ENCODE data around the gene KCNK7. TPM values are rescaled to one million over a fixed set of nuclear protein-coding genes. Genes with fewer than 3 reads are reported as not detected.

Gene KCNK7
- total and polyA plus RNA-seq, 2 experiments from 2014 or later, result 0.60 TPM; not detected in 1

DNA sequence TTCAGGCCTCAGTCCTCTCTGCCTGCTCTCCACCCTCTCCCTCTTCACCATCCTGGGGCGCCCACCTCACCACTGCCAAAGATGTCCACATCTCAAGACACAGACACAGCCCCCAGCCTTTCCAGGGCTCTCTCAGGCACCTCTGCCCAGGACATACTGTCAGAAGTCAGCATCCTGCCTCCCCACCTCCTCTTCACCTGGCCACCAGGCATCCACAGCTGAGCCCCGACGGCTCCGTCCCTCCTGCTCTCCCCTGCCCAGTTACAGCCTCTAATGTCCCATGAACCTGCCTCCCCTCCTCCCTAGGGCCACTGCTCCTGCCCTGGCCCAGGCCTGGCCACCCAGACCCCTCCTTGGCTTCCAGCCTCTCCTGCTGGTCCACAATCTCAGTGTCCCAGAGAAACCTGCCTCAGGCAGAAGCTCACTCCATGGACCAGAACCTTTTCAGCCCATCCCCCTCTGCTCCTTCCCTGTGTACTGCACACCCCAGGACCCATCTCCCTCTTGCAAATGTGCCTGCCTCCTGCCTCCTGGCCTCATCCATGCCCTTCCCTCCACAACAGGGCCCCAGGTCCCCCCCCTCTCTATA lies 40.7 kb downstream of the KCNK7 start (continued):
- TF ChIP-seq, protein P1, sequence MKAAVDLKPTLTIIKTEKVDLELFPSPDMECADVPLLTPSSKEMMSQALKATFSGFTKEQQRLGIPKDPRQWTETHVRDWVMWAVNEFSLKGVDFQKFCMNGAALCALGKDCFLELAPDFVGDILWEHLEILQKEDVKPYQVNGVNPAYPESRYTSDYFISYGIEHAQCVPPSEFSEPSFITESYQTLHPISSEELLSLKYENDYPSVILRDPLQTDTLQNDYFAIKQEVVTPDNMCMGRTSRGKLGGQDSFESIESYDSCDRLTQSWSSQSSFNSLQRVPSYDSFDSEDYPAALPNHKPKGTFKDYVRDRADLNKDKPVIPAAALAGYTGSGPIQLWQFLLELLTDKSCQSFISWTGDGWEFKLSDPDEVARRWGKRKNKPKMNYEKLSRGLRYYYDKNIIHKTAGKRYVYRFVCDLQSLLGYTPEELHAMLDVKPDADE (IDR thresholded peaks at IDR 0.05), result no peak
- no peak for TF ChIP-seq POLR2AphosphoS5 (IDR thresholded peaks at IDR 0.05; ENCODE audit: low read depth)
- no peak for TF ChIP-seq JUNB (IDR thresholded peaks at IDR 0.05; ENCODE audit: unreplicated experiment)
- no peak for TF ChIP-seq ZNF114 (CRISPR knock-in tag; IDR thresholded peaks at IDR 0.05)
- no peak for TF ChIP-seq EZH2 (IDR thresholded peaks at IDR 0.05; ENCODE audit: low read depth, unreplicated experiment)
- no peak for TF ChIP-seq CREB1 (CRISPR knock-in tag; IDR thresholded peaks at IDR 0.05; ENCODE audit: low read depth)
- no peak for TF ChIP-seq STAT1 (IDR thresholded peaks at IDR 0.05; ENCODE audit: unreplicated experiment)
- no peak for TF ChIP-seq NANOG (IDR thresholded peaks at IDR 0.05; ENCODE audit: borderline replicate concordance)

DNA sequence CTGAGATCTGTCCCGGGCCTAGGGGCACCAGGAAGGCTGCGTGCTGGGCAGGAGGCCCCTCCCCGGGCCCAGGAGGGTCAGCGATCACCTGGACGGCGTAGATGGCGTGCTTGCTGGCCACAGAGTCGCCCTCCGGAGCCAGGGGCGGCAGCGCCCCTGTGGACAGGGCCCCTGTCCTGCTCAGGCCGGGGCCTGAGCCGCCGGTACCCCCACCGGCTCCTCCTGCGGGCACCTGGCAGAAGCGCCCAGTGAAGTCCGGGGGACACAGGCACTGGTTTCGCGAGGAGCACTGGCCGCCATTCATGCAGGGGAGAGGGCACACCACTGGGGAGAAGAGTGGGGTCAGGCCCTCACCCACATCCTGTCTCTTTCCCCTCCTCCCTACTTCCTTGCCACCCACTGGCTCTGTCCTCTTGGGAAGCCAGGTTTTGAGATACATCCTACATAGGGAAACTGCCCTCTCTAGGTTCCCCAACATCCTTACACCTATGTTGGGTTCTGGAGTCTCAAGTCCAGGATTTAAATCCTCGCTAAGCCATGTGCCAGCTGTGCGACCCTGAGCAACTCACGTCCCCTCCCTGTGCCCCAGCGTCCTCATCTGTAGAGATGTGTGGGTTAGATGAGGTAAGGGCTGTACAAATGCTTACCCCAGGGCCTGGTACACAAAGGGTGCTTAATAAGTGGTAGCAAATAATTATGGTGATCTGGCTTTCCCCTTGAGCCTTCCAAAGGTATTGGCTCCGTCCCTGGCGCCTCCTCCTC lies 41.4 kb downstream of the KCNK7 start:
- no peak overlapping the region for H3K27ac Mint-ChIP-seq
- peak overlapping the region; percentile 71 for H3K4me3 ChIP-seq
- H2AFZ ChIP-seq, result peak overlapping the region; percentile 84
- H3K4me3 Mint-ChIP-seq, result peak overlapping the region; percentile 61
- no peaks in the 10 kb centered on the region for H3K9me3 Mint-ChIP-seq
- ATAC-seq (no peak), DNase-seq (ENCODE audit: low spot score) (no peak)
- H3K4me2 ChIP-seq, result peak overlapping the region; percentile 90
- no peaks in the 10 kb centered on the region for H3K9me2 ChIP-seq (ENCODE audit: insufficient read depth)
- H3K4me1 Mint-ChIP-seq, result peaks cover 54% of the 10 kb centered on the region
- no peaks in the 10 kb centered on the region; the same call in 1 of the 2 replicates for H4K20me1 ChIP-seq (replicated peaks; ENCODE audit: insufficient read depth)
- peaks cover 27% of the 10 kb centered on the region; the same call in 1 of the 2 replicates for H3F3A ChIP-seq (replicated peaks; ENCODE audit: low read depth)
- H3K36me3 Mint-ChIP-seq (ENCODE audit: low read depth), result no peaks in the 10 kb centered on the region; the same call in 2 of the 3 replicates
- H3K27me3 Mint-ChIP-seq (ENCODE audit: insufficient read depth, low read depth, poor library complexity), result peaks cover 36% of the 10 kb centered on the region
- no peaks in the 10 kb centered on the region for H3K79me2 ChIP-seq (replicated peaks; ENCODE audit: insufficient read depth)
- no peak overlapping the region for H3K27ac ChIP-seq (ENCODE audit: low read depth)
- H3K27me3 ChIP-seq (ENCODE audit: insufficient read depth), result peaks cover 65% of the 10 kb centered on the region
- peaks cover 31% of the 10 kb centered on the region; the same call in 1 of the 2 replicates for H3K4me1 ChIP-seq (ENCODE audit: insufficient read depth)
- no peaks in the 10 kb centered on the region for H3K36me3 ChIP-seq (ENCODE audit: insufficient read depth)
- TF ChIP-seq, protein P2, sequence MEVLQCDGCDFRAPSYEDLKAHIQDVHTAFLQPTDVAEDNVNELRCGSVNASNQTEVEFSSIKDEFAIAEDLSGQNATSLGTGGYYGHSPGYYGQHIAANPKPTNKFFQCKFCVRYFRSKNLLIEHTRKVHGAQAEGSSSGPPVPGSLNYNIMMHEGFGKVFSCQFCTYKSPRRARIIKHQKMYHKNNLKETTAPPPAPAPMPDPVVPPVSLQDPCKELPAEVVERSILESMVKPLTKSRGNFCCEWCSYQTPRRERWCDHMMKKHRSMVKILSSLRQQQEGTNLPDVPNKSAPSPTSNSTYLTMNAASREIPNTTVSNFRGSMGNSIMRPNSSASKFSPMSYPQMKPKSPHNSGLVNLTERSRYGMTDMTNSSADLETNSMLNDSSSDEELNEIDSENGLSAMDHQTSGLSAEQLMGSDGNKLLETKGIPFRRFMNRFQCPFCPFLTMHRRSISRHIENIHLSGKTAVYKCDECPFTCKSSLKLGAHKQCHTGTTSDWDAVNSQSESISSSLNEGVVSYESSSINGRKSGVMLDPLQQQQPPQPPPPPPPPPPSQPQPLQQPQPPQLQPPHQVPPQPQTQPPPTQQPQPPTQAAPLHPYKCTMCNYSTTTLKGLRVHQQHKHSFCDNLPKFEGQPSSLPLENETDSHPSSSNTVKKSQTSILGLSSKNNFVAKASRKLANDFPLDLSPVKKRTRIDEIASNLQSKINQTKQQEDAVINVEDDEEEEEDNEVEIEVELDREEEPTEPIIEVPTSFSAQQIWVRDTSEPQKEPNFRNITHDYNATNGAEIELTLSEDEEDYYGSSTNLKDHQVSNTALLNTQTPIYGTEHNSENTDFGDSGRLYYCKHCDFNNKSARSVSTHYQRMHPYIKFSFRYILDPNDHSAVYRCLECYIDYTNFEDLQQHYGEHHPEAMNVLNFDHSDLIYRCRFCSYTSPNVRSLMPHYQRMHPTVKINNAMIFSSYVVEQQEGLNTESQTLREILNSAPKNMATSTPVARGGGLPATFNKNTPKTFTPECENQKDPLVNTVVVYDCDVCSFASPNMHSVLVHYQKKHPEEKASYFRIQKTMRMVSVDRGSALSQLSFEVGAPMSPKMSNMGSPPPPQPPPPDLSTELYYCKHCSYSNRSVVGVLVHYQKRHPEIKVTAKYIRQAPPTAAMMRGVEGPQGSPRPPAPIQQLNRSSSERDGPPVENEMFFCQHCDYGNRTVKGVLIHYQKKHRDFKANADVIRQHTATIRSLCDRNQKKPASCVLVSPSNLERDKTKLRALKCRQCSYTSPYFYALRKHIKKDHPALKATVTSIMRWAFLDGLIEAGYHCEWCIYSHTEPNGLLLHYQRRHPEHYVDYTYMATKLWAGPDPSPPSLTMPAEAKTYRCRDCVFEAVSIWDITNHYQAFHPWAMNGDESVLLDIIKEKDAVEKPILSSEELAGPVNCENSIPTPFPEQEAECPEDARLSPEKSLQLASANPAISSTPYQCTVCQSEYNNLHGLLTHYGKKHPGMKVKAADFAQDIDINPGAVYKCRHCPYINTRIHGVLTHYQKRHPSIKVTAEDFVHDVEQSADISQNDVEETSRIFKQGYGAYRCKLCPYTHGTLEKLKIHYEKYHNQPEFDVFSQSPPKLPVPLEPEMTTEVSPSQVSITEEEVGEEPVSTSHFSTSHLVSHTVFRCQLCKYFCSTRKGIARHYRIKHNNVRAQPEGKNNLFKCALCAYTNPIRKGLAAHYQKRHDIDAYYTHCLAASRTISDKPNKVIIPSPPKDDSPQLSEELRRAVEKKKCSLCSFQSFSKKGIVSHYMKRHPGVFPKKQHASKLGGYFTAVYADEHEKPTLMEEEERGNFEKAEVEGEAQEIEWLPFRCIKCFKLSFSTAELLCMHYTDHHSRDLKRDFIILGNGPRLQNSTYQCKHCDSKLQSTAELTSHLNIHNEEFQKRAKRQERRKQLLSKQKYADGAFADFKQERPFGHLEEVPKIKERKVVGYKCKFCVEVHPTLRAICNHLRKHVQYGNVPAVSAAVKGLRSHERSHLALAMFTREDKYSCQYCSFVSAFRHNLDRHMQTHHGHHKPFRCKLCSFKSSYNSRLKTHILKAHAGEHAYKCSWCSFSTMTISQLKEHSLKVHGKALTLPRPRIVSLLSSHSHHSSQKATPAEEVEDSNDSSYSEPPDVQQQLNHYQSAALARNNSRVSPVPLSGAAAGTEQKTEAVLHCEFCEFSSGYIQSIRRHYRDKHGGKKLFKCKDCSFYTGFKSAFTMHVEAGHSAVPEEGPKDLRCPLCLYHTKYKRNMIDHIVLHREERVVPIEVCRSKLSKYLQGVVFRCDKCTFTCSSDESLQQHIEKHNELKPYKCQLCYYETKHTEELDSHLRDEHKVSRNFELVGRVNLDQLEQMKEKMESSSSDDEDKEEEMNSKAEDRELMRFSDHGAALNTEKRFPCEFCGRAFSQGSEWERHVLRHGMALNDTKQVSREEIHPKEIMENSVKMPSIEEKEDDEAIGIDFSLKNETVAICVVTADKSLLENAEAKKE (CRISPR knock-in tag; IDR thresholded peaks at IDR 0.05), result no peak
- no peak for TF ChIP-seq EZH2phosphoT487 (IDR thresholded peaks at IDR 0.05; ENCODE audit: unreplicated experiment)
- TF ChIP-seq ZNF331 (CRISPR knock-in tag; IDR thresholded peaks at IDR 0.05; ENCODE audit: low read depth), result no peak
- TF ChIP-seq EZH2 (IDR thresholded peaks at IDR 0.05; ENCODE audit: low read depth, unreplicated experiment), result no peak
- no peak for TF ChIP-seq CREB1 (CRISPR knock-in tag; IDR thresholded peaks at IDR 0.05; ENCODE audit: low read depth)
- TF ChIP-seq JUNB (IDR thresholded peaks at IDR 0.05; ENCODE audit: unreplicated experiment), result no peak
- TF ChIP-seq, protein P3, sequence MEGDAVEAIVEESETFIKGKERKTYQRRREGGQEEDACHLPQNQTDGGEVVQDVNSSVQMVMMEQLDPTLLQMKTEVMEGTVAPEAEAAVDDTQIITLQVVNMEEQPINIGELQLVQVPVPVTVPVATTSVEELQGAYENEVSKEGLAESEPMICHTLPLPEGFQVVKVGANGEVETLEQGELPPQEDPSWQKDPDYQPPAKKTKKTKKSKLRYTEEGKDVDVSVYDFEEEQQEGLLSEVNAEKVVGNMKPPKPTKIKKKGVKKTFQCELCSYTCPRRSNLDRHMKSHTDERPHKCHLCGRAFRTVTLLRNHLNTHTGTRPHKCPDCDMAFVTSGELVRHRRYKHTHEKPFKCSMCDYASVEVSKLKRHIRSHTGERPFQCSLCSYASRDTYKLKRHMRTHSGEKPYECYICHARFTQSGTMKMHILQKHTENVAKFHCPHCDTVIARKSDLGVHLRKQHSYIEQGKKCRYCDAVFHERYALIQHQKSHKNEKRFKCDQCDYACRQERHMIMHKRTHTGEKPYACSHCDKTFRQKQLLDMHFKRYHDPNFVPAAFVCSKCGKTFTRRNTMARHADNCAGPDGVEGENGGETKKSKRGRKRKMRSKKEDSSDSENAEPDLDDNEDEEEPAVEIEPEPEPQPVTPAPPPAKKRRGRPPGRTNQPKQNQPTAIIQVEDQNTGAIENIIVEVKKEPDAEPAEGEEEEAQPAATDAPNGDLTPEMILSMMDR (conservative IDR thresholded peaks at IDR 0.05; ENCODE audit: low read depth in 2 of 2), result no peak

Data from GM23338 (cell line).